Prostate gland (tissue), 2 donors: ENCODE data around the gene PEX26. TPM values are rescaled to one million over a fixed set of nuclear protein-coding genes. Genes with fewer than 3 reads are reported as not detected.

Experiments used
- DNase-seq: peaks from one replicate; pipeline ENCODE4 v3.0.0-alpha.2; 2019; ENCODE audit warnings: low spot score
- H3K27ac ChIP-seq, 2 donors: fragments of 200-600 bp; sonication (generic); 2 replicates each; pipeline ENCODE4 v1.5.1; 2017 to 2019
- H3K27me3 ChIP-seq: fragments of 200-600 bp; sonication (generic); replicated peaks from 2 replicates; pipeline ENCODE4 v1.5.1; 2019; ENCODE audit not compliant: insufficient read depth
- H3K36me3 ChIP-seq, 2 donors: fragments of 200-600 bp; sonication (generic); 1 replicate in 1 of 2; 2 replicates in 1 of 2; pipeline versions ENCODE4 v1.5.1 to v1.8.1; 2017 to 2019
- H3K4me1 ChIP-seq: fragments of 200-600 bp; sonication (generic); replicated peaks from 2 replicates; pipeline ENCODE4 v1.5.1; 2019
- H3K4me3 ChIP-seq, 2 donors: fragments of 200-600 bp; sonication (generic); 2 replicates each; pipeline ENCODE4 v1.5.1; 2017 to 2019
- H3K9me3 ChIP-seq: fragments of 200-600 bp; sonication (generic); 2 replicates; pipeline ENCODE4 v1.5.1; 2017
- POLR2A ChIP-seq: fragments of 450-650 bp; IDR thresholded peaks from one replicate; pipeline ENCODE4 v1.6.1; 2016; ENCODE audit warnings: antibody characterized with exemption, mild to moderate bottlenecking
- POLR2AphosphoS5 ChIP-seq: sonication (generic); formaldehyde crosslinking; IDR thresholded peaks from one replicate; pipeline ENCODE4 v1.6.1; 2017; ENCODE audit warnings: antibody characterized with exemption
- WGBS: methylation state at CpG from one replicate; pipeline ENCODE4 v1.1.5; 2018; 5-methylcytosine and 5-hydroxymethylcytosine counted together
- intact Hi-C: fragments of 100-400 bp; cut with DNase I; formaldehyde crosslinking; loops from one replicate; pipeline ENCODE4 v1.14.2; 2022
- total RNA-seq, 2 donors: library from RNA; depleted of rRNA; stranded (reverse); fragments of >200 nt; gene quantifications; one replicate each; pipeline ENCODE4 v1.1.0, GENCODE V29; 2016
- TF ChIP-seq, protein P1 (sequence below), 4 experiments: fragments of 200-600 bp in 2 of 4; fragments of 450-650 bp in 2 of 4; sonication (generic) in 2 of 4; IDR thresholded peaks; 1 replicate in 3 of 4; 2 replicates in 1 of 4; pipeline ENCODE4 v1.5.1; 2016 to 2019; ENCODE audit warnings: antibody characterized with exemption in 4 of 4, mild to moderate bottlenecking in 2 of 4, moderate library complexity in 2 of 4

PEX26 gene
- total RNA-seq, 2 donors from 2014 or later, result 34.7 to 38.2 TPM

DNA sequence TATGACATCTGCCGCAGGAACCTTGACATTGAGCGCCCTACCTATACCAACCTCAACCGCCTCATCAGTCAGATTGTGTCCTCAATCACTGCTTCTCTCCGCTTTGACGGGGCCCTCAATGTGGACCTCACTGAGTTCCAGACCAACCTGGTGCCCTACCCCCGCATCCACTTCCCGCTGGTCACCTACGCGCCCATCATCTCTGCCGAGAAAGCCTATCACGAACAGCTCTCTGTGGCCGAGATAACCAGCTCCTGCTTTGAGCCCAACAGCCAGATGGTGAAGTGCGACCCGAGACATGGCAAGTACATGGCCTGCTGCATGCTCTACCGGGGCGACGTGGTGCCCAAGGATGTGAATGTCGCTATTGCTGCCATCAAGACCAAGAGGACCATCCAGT lies 48.8 kb downstream of the PEX26 start:
- Histone ChIP-seq H3K4me3 (no peak overlapping the region), H3K9me3 (no peaks in the 10 kb centered on the region), H3K27me3 (no peaks in the 10 kb centered on the region), H3K27ac (no peak overlapping the region), H3K4me1 (no peaks in the 10 kb centered on the region), H3K36me3 (no peaks in the 10 kb centered on the region)
- WGBS, result 97% methylated on average over 18 of the region's 18 CpGs
- intact Hi-C loops, result no loop called here
- DNase-seq, result no peak
- TF ChIP-seq POLR2AphosphoS5 (no peak), POLR2A (no peak)
- TF ChIP-seq, protein P1, sequence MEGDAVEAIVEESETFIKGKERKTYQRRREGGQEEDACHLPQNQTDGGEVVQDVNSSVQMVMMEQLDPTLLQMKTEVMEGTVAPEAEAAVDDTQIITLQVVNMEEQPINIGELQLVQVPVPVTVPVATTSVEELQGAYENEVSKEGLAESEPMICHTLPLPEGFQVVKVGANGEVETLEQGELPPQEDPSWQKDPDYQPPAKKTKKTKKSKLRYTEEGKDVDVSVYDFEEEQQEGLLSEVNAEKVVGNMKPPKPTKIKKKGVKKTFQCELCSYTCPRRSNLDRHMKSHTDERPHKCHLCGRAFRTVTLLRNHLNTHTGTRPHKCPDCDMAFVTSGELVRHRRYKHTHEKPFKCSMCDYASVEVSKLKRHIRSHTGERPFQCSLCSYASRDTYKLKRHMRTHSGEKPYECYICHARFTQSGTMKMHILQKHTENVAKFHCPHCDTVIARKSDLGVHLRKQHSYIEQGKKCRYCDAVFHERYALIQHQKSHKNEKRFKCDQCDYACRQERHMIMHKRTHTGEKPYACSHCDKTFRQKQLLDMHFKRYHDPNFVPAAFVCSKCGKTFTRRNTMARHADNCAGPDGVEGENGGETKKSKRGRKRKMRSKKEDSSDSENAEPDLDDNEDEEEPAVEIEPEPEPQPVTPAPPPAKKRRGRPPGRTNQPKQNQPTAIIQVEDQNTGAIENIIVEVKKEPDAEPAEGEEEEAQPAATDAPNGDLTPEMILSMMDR (IDR thresholded peaks at IDR 0.05), result no peak

DNA sequence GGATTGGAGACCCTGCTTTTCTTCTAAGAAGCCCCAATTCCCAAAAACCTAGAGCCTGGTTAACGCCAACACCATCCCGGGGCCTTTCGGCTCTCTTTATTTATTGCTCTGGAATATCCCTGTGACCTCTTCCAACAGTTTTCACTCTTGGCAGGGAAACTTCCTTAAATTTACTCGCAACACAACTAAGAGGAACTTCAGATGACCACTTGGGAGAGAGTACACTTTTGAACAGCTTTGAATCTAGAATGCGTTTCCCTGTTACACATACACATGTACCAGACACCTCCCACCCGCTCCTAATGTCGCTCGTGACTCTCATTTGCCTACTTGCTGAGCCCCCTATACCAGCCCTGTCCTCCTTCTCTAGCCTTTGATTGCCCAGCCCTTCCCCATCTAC lies 52.2 kb downstream of the PEX26 start:
- Histone ChIP-seq H3K27ac (no peak overlapping the region), H3K4me1 (no peaks in the 10 kb centered on the region), H3K27me3 (no peaks in the 10 kb centered on the region), H3K4me3 (no peak overlapping the region), H3K9me3 (no peaks in the 10 kb centered on the region), H3K36me3 (no peaks in the 10 kb centered on the region)
- 93% methylated on average over 8 of the region's 8 CpGs for WGBS
- no peak for DNase-seq
- TF ChIP-seq, protein P1 (IDR thresholded peaks at IDR 0.05), result no peak
- TF ChIP-seq POLR2AphosphoS5 (no peak), POLR2A (no peak)
- intact Hi-C loops, result no loop called here

DNA sequence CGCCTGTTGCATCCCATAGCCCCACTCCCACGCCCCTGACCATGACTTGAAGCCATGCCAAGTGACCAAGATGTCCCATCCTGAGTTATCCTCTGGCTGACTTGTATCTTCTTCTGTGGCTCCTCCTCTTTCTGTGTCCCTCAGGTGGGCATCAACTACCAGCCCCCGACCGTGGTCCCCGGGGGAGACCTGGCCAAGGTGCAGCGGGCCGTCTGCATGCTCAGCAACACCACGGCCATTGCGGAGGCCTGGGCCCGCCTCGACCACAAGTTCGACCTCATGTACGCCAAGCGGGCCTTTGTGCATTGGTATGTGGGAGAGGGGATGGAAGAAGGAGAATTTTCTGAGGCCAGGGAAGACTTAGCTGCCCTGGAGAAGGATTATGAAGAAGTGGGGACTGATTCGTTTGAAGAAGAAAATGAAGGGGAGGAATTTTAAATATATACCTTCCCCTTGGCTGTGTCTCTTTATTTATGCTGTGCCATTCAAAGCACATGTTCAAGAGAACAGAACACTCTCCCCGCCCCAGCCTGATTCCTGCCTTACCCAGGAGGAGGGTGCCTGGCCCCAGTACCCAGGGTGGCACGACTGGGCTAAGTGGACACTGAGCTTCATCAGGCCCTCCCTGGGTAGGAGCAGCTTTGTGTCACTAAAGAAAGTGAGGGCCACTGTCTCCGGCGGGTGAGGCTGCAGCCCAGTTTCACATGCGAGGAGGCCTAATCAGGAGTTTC lies 53.1 kb downstream of the PEX26 start:
- 90% methylated on average over 20 of the region's 20 CpGs for WGBS
- Histone ChIP-seq H3K27me3 (no peaks in the 10 kb centered on the region), H3K36me3 (no peaks in the 10 kb centered on the region), H3K4me1 (no peaks in the 10 kb centered on the region), H3K27ac (no peak overlapping the region), H3K4me3 (no peak overlapping the region), H3K9me3 (no peaks in the 10 kb centered on the region)
- TF ChIP-seq POLR2A, result no peak
- TF ChIP-seq, protein P1 (IDR thresholded peaks at IDR 0.05), result no peak
- TF ChIP-seq POLR2AphosphoS5, result no peak
- DNase-seq, result no peak
- intact Hi-C loops, result no loop called here

DNA sequence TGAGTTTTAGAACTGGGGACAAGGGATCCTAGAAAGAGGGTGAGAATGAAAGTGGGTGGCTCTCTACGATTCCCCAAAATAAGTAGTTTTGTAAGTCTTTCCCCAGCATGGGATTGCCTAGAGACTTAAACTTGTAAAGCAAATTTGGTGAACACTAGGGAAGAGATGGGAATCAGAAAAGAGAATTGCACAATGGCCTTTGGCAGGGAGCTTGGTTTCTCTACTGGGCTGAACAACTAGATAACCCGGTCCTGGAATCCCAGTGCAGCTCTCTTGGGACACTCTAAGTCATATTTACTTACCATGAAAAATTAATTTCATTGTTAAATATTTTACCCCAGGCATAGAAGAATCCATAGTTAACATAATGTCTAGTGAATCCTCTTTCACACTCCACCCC lies 55.7 kb downstream of the PEX26 start:
- Histone ChIP-seq H3K4me3 (no peak overlapping the region), H3K36me3 (no peaks in the 10 kb centered on the region), H3K9me3 (no peaks in the 10 kb centered on the region), H3K4me1 (no peaks in the 10 kb centered on the region), H3K27me3 (no peaks in the 10 kb centered on the region), H3K27ac (no peak overlapping the region)
- no peak for DNase-seq
- intact Hi-C loops, result no loop called here
- 59% methylated on average over 2 of the region's 2 CpGs for WGBS
- no peak for TF ChIP-seq POLR2AphosphoS5
- TF ChIP-seq POLR2A, result no peak
- TF ChIP-seq, protein P1 (IDR thresholded peaks at IDR 0.05), result no peak
